DMS53 (cell line): ENCODE measurements around the gene NPLOC4.

Experiments used
- DNase-seq: peaks from one replicate; lab custom pipeline; 2025; lab: John Stamatoyannopoulos, UW

Gene NPLOC4

DNA sequence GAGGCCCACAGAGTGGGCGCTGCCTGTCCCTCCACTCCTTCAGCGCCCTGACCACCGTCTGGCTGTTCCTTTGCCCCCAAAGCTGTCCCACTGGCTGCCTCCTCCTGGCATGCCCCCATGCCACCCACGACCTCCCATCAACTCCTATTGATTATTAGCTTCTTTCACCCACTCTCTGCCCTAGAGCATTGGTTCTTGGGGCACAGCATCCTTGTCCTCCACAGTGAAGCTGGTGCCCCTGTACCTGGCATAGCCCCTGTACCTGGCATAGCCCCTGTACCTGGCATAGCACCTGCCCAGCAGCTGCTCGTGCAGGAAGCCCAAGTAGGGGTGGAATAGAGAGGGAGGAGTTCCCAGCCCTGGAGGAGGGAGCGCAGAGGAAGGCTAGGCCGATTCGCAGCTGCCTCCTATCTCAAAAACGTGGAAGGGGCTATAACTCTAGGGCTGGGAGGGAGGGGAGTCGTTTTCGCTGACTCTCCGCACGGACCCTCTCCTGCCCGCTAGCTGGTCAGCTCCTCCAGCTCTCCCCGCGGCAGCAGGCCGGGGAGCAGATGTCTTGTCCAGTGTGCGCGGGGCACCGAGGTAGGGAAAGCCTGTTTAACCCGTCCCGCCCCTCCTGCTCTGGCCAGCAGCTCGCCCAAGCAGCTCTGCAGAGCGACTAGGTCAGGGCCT lies 118.7 kb downstream of the NPLOC4 start:
- peak; percentile 93 for DNase-seq

DNA sequence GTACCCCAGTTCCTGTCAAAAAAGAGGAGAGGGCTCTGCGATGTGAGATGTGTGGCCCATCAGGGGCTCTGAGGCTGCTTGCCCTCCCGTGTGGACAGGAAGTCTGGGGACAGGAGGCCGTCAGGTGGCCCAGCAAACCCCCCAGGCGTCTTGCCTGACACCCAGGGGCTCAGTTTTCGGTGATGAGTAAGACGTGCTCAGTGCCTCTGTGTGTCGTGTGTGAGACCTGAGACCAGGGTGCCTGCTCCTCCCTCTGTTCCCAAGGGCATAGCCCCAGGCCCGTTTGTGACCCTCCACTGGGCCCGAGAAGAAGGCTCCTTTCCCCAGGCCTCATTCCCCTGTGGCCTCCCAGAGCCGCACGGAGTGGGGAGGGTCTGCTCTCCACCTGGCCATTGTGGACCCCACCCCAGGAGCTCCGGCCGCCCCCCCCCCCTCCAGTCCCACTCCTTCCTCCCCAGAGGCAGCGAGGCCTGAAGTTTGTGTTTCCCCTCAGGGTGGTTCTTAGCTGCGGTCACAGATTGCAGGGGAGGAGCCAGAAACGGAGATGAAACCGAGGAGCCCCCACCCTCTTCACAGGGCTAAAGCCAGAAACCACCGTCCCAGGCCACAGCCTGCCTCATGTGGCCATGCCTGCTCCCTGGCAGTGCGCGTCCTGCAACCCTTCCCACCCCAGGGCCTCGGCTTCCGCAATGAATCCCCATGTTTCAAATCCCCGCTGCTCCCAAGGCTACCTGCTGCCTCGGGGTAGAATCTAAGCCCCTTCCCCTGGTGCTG lies 119.4 kb downstream of the NPLOC4 start:
- DNase-seq, result peak; percentile 59

DNA sequence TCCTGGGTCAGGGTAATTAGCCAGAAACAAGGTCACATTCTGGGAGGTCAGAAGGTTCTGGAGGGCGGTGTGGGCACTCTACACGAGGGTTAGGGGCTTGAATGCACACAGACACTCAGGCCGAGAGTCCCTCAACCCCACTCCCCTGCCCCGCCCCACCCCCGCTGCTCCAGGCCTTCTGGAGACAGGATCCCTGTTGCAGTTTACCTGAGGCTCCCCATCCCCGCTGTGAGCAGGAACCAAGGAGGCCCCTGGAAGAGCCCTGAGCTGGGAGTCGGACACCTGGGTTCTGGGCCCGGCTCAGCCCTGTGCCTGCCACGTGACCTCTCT lies 119.9 kb downstream of the NPLOC4 start:
- DNase-seq, result no peak

DNA sequence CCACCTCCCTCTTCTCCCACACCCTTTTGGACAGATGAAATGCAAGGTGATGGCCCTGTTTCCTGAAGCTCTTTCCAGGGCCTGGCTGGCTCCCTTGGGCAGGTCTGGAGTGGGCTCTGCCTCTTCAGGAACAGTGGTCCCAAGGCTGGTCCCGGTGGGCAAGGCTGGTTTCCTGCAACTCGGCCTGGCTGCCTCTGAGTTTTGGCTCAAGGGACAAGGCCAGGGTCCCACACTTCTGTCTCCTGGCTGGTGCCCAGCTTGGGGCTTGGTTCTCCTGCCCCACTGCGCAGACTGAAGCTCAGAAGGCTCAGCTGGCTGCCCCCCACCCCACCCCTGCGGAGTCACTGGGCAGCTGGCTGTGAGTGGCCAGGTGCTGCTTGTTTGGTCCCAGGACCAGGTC lies 120.5 kb downstream of the NPLOC4 start:
- DNase-seq, result no peak

DNA sequence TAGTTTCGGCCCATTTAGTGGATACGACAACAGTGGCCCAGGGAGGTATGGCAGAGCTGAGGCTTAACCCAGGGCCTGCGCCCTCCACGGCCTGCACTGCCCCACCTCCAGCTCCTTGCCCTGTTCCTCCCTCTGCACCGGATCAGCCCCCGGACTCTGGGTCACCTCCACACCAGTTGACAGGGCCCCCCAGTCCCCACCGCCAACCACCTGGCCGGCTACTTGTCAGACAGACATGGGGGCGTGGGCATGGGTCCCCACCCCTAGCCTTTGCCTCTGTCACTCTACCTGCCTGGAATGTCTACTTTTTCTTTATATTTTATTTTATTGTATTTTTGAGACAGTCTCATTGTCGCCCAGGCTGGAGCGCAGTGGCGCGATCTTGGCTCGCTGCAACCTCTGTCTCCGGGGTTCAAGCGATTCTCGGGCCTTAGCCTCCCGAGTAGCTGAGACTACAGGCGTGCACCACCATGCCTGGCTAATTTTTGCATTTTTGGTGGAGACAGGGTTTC lies 121.3 kb downstream of the NPLOC4 start:
- no peak for DNase-seq

DNA sequence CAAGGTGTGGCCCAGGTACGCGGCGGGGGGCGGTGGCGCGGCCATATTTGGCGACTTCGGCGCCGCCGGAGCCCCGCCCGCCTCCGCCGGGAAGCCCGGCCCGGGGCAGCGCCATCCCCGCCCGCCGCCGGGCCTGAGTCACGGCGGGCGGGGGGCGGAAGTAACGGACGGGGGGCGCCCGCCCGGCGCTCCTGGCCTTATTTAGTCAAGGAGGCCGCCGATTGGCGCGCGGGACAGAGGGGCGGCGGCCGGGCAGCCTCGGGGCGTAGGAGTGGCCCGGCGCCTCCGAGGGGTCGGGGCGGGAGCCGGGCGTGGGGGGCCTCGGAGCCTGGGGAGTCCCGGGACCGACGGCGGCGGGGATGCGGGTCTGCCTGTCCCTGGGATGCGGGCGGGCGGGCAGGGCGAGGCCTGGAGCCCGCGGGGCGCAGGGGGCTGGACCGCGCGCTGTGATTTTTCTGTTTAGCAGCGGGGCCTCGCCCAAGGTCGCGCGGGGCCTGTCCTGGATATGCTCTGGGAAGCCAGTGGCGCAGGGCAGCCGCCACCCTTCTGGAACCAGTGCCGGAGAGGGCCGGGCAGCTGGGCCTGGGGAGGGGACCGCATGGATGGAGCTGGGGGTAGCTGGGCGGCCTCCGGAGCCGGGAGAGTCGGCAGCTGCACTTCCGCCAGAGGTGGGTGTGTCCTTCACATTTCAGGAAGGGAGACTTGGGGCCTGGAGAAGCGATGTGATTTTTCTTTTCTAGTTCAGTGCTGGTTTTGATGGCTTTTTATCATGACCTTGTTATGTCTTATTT lies 122.0 kb downstream of the NPLOC4 start:
- peak; percentile 95 for DNase-seq

DNA sequence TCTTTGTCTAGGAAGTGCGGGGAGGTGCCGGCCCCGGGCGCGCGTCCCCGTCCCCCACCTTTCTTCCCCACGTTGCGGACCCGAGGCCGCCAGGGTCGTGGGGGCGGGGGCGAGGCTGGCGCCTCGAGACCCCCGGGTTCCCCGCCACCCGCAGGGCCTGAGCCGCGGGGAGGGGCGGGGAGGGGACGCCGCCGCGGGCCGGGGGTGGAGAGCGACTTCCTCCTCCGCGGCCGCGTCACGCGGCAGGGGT lies 122.5 kb downstream of the NPLOC4 start:
- DNase-seq, result no peak

DNA sequence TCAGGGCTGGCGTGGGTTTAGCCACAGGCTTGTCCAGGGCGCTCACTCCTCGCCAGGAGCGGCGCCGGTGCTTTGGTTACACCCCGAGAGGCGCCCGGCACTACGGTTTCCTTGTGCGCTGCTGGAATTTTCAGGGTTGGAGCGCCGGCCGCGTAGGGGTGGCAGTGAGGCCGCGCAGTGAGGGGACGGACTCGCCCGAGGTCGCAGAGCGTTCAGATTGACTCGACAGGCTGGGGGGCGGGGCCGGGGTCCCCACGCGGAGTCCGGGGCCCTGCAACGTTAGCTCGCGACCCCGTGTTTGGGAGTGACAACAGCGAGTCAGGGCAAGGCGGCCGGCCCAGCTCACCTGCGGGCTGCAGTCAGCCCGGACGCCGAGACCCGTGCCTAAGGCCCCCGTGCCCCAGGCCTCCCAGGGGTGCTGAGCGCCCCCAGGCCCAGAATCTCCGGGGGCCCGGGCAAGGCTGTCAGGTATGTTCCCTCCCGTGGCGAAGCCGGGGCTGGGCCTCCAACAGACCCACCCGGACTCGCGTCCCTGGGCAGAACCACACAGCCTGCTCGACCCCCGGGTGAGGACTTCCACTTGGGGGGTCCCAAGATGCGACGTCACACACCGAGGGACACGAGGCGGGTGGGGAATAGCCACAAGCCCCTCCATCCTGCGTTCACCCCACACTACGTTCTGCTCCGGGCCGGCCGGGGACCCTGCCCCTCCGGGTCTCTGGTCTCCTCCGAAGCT lies 123.0 kb downstream of the NPLOC4 start:
- peak; percentile 90 for DNase-seq

DNA sequence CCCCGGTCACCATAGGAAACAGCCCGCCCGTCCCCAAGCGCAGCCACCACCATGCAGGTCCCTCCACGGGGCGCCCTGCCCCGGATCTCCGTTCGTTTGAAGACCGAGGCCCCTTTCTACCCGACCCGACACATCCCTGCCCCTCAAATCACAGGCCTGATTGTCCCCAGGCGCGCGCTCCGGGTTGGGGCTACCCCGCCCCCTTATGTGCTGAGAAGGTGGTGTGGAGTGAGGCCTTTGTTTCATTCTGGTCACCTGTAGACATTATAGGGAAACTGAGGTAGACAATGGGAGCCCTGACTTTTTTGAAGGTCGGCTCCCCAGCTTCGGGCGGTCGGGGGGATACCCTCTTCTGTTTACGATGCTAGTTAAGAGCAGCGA lies 123.5 kb downstream of the NPLOC4 start:
- peak; percentile 90 for DNase-seq

DNA sequence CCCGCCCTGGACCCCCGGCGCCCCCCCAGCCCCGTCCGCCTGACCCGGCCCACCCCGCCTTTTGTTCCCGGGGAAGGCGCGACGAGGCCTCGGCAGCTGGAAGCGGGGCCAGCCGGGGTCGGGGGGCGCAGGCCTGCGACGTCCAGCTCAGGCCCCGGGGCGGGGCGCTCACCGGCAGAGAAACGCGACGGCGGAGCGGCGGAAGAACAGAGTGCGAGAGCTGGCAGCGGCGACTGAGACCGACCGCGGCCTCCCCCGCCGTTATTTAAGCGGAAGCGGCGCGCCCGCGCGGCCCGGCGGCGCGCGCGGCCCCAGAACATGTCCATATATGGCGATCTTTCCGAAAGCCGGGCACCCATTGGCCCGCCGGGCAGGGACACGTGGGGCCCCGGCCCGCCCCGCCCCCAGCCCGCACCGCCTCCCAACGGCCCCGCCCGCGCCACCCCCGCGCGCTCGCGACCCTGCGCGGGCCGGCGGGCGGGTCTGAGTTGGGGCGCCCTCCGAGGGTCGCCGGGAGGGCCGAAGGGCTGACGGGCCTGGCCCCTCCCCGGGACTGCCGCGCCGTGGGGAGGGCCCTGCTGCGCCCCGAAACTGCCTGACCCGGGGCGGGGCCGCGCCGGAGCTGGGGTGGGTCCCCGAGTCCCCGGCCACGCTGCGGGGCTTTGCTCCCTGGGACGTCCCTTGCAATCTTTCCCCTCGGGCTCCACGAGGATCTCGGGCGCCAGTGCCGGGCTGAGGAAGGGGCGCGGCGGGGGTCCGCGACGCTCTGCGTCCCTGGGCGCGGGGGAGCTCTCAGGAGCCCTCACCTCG lies 124.1 kb downstream of the NPLOC4 start, which contains the start of gene ACTG1:
Gene ACTG1 (minus strand): TSS at position 238 of the 810 bp plus-strand sequence. CDS start 445 bp downstream, outside the sequence.
- peak; percentile 97 for DNase-seq

DNA sequence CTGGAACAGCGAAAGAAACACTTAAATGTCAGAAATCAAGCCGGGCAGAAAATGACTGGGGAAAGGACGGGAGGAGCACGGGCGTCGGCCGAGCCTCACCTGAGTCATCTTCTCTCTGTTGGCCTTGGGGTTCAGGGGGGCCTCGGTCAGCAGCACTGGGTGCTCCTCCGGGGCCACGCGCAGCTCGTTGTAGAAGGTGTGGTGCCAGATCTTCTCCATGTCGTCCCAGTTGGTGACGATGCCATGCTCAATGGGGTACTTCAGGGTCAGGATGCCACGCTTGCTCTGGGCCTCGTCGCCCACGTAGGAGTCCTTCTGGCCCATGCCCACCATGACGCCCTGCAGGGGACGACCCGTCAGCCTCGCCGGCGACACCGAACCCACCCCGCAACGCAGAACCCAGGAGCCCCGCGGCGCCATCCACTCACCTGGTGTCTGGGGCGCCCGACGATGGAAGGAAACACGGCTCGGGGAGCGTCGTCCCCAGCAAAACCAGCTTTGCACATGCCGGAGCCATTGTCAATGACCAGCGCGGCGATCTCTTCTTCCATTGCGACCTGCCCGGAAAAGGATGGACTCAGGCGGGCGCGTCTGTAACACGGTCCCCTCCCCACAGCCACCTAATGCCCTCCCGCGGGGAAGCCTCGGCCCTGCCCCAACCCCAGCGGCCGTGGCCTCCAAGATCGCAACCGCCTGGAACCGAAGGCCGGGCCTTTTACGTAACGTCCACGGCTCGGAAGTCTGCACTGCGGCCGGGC lies 124.9 kb downstream of the NPLOC4 start:
- DNase-seq, result peak; percentile 66

DNA sequence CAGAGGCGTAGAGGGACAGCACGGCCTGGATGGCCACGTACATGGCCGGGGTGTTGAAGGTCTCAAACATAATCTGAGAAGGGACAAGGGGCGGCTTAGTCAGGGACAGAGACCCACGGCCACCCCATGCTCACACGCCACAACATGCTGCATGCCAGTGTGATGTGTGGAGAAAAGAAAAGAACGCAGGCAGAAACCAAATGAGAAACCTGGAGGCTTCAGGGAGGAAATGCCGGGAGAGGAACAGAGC lies 125.4 kb downstream of the NPLOC4 start:
- DNase-seq, result no peak

DNA sequence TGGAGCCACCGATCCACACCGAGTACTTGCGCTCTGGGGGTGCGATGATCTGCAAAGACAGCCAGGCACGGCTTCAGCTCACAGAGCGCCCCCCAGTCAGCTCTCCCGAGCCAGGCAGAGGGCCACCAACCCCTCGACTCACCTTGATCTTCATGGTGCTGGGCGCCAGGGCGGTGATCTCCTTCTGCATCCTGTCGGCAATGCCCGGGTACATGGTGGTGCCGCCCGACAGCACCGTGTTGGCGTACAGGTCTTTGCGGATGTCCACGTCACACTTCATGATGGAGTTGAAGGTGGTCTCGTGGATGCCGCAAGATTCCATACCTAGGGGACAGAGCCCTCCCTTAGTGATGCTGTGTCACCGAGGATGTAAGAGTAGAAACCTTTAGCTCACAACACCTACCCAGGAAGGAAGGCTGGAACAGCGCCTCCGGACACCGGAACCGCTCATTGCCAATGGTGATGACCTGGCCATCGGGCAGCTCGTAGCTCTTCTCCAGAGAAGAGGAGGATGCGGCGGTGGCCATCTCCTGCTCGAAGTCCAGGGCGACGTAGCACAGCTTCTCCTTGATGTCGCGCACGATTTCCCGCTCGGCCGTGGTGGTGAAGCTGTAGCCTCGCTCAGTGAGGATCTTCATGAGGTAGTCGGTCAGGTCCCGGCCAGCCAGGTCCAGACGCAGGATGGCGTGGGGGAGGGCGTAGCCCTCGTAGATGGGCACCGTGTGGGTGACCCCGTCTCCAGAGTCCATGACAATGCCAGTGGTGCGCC lies 125.9 kb downstream of the NPLOC4 start:
- DNase-seq, result peak; percentile 57

DNA sequence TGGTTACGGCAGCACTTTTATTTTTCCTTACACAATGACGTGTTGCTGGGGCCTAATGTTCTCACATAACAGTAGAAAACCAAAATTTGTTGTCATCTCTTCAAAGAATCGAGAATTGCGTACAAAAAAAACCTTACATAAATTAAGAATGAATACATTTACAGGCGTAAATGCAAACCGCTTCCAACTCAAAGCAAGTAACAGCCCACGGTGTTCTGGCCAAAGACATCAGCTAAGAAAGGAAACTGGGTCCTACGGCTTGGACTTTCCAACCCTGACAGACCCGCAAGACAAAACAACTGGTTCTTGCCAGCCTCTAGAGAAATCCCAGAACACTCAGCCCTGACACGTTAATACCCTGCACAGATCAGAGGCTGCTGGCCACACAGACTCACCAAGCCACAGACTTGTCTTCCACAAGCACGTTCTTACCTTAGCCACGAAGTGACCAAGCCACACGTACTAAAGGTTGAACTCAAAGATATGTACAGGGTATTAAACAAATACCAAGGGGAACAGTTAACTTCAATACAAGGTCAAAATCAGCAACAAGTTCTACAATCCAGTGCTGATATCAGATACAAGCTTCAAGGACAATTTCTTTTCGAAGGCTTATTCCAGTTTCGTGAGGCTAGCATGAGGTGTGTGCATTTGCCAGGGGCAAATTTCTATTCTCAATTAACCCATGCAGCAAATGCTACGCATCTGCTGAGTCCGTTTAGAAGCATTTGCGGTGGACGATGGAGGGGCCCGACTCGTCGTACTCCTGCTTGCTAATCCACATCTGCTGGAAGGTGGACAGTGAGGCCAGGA lies 126.7 kb downstream of the NPLOC4 start:
- DNase-seq, result no peak

DNA sequence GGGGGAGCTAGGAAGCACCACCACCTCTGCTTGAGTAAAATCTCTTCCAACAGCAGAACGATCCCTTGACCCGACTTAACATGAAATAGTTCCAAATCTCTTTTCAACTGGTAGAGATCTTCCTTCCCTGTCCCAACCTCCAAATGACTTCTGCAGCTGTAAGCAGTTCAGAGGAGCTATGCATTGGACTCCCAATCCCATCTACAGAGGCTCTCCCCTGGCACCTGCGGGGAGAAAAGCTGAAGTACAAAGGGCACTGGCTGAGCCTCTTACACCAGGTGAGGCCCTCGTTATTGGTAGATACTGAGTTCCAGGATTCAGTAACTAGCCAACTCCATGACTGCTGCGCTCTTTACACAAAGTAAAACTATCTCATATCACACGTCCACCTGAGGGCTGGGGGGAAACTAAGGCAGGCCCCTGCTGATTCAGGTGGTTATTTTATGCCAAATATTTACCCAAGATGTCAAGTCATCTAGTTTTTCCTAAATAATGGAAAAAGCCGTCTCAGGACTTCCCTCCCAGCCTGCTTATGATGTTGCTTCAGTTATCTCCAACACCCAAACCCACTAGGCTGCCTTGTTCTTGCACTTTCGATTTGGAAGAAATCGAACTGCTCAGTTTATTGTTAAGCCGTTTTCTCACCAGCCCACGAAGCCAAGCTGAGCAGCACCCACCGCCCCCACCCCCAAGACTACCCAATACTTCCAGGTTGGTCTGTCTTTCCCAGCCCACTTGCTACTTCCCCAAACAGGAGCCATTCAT lies 127.5 kb downstream of the NPLOC4 start:
- peak; percentile 78 for DNase-seq

DNA sequence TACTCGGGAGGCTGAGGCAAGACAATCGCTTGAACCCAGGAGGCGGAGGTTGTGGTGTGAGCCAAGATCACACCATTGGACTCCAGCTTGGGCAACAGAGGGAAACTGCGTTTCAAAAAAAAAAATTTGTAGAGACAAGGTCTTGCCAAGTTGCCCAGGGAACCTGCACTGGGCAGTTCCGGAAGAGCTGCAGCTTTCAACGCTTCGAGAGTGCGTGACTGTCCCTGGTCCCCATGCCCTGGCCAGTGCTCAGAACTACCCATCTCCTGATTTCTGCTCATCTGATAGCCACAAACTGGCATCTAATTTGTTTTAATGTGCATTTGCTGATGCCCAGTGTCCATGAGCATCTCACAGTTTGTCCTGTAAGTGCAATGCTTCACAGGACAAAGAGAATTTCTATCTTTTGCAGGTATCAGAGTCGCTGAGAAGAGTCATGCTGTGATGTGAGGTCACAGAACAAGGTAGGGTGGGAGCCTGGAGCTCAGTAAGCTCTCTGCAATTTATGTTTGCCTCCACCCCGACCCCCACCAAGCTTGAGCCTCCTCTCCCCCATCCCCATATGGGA lies 128.2 kb downstream of the NPLOC4 start:
- DNase-seq, result peak; percentile 77
